T47D (cell line): ENCODE measurements around the gene SVOPL.

ENCODE experiments used
- DNase-seq, 2 experiments: peaks; one replicate each; pipeline versions ENCODE4 v3.0.0 to v3.0.0-alpha.2; 2011 to 2012; ENCODE audit warnings: low read depth in 1 of 2, low spot score in 1 of 2
- JUND ChIP-seq: IDR thresholded peaks from 2 replicates; pipeline ENCODE4 v1.6.1; 2012; ENCODE audit warnings: low read depth
- in situ Hi-C: cut with HindIII; loops from 2 replicates; pipeline ENCODE4 v1.10.0; 2016; ENCODE audit warnings: low sequenced_read_pairs, low pct_unique_long_range_greater_than_20kb

Gene SVOPL

GRCh38 chr7:138606236-138606635 lies 94.9 kb downstream of the SVOPL start:
- in situ Hi-C loops, result no loop called here
- TF ChIP-seq JUND, result no peak
- no peak for DNase-seq

GRCh38 chr7:138603549-138604318 lies 97.4 kb downstream of the SVOPL start:
- in situ Hi-C loops, result no loop called here
- no peak for DNase-seq

DNA sequence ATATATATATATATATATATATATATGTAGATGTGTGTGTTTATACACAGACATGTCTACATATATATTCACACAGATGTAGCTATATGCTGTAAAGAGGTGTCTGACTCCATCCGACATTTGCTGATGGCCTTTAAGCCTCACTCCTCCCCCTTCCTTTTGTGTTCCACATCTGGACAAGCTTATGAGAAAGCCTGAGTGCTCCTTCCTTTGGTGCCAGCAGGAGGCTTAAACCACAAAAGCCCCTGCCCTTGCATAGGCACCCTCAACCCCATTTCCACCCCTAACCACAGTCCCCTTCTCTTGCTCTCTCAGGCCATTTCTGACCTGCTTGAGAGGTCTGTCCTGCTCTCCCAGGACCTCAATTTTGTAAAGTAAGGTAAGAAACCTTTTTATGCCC lies 98.7 kb downstream of the SVOPL start:
- no peak for DNase-seq
- TF ChIP-seq JUND, result no peak
- in situ Hi-C loops, result no loop called here

More at GRCh38 chr7:138603549-138604318, 97.4 kb downstream of the SVOPL start:
- no peak for TF ChIP-seq JUND

DNA sequence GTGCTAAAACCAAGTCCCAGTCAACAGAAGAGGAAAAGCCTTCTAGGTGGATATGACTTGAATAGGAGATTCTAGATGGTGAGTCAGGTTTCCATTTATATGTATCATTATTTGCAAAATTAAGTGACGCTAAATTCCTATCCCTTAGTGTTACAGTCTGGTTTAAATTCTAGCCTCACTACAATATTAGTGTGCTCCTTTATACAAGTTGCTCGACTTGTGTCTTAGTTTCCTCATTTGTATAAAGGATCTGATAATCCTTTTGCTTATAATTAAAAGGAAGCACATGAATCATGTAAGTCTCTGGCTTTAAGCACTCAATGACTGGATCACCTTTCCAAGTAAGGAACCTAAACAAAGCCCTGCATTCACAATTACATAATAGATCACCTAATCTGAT lies 105.7 kb downstream of the SVOPL start:
- DNase-seq, result no peak
- in situ Hi-C loops, result no loop called here
- TF ChIP-seq JUND, result no peak

DNA sequence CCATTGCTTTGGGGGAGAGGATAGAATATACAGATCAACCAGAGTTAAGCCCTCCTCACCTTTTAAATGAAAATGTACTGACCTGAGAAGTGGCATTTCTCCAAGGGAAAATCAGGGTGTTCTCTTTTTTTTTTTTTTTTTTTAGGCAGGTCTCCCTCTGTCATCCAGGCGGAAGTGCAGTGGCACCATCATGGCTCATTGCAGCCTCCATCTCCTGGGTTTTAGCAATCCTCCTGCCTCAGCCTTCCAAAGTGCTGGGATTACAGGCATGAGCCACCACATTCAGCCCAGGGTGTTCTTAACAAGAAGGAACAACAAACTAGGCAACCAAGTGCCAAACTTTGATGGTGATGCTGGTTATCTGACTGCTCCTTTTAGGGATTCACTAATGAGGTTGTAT lies 111.0 kb downstream of the SVOPL start:
- no peak for TF ChIP-seq JUND
- DNase-seq, result no peak
- in situ Hi-C loops, result no loop called here

DNA sequence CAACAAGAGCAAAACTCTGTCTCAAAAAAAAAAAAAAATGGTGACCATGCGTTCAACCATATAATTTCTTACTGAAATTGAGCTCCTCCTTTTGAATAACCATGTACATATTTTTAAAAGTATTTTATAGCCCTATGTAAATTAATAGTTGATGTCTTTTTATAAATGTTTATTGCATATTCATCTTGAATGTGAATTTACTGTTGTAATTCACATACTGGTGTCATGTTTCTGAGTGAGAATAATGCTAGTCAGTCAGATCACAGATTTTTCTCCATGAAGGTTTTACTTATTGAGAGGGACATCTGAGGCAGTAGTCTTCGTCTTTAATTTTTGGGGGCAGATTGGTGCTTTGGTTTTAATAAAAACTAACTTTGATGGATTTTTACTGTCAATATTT lies 112.2 kb downstream of the SVOPL start:
- DNase-seq, result no peak
- in situ Hi-C loops, result no loop called here
- no peak for TF ChIP-seq JUND

DNA sequence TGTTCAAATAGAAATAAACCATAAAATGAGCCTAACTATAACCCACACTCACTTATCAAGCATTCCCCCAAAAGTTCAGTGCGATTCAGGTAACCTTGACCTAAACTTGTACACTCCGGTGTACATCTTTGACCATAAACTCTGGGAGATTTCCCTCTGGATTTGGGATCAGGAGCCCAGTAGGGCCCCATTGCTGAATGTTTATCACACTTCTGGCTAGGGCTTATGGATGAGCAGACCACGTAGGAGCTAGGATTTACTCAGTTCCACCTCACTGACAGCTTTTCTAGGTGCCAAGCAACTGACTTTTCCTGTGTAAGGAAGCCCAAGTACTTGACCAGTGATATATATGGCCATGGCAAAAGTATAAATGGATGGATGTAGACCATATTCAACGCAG lies 113.7 kb downstream of the SVOPL start:
- in situ Hi-C loops, result no loop called here
- TF ChIP-seq JUND, result no peak
- DNase-seq, result no peak

DNA sequence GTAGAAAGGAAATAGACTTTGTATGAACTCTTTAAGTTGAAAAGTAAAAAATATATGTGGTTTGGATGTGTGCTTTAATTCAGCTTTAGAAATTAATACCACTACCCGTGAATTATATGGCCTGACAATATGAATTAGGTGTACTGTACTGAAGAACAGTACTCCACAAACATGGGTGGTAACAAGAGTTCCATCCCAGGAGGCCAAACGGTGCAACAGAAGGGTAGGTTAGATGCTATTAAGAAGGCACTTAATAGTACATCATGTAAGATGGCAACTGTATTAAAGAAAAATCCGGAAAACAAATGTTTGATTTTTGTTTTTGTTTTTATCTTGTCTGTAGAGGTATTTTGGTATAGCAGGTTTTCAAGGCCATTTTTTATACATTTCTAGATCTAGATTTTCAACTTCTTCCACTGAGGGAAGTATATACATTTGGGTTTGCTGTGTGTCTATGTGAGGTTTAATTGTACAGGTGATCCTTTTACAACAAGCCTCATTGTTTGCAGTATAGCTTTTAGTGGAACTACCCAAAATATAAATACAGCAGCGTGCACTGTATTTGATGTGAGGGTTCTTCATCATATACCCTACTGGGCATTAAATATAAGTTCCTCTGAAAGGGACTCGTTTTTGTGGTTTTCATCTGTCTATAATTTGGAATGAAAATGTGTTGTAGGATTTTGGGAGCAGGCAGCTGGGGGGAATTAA lies 115.7 kb downstream of the SVOPL start:
- no peak for DNase-seq
- no peak for TF ChIP-seq JUND
- in situ Hi-C loops, result no loop called here

DNA sequence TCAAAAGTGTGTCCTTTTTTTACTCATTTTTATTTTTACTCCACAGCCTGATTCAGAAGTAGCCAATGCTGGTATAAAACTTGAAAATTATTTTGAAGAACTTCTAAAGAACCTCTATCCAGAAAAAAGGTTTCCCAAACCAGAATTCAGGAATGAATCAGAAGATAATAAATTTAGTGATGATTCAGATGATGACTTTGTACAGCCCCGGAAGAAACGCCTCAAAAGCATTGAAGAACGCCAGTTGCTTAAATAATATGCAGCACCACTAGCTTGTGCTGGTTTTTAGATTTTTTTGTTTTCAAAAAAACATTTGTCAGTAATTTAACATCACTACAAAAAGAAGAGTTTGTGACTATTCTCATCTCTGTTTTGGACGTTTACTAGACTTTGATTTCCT lies 116.5 kb downstream of the SVOPL start:
- TF ChIP-seq JUND, result no peak

GRCh38 chr7:138584283-138584682 lies 116.9 kb downstream of the SVOPL start:
- DNase-seq, result no peak
- no peak for TF ChIP-seq JUND
- in situ Hi-C loops, result no loop called here

More for the DNA sequence above, 116.5 kb downstream of the SVOPL start:
- no peak for DNase-seq
- in situ Hi-C loops, result no loop called here

DNA sequence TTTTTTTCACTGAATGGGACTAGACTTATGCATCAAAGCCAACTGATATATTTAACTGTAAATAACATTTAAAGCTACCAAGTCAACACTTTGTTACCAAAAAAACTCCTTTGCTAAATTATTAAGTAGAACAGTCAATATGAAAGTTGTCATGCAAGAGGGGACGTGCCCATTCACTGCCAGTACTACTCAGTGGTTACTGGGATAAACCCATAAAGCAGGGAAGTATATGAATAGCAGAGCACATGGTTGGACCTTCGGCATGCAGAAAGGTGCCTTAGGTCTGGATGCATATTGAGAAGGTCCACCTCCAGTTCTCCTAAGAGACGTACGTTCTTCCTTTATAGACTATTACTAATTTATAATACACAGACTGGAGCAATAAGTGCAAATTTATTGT lies 120.1 kb downstream of the SVOPL start:
- DNase-seq, result no peak
- in situ Hi-C loops, result no loop called here
- TF ChIP-seq JUND, result no peak

GRCh38 chr7:138579671-138580070 lies 121.5 kb downstream of the SVOPL start:
- DNase-seq, result no peak
- no peak for TF ChIP-seq JUND
- in situ Hi-C loops, result no loop called here

- in situ Hi-C loops, result no loop called here
Measured at GRCh38 chr7:138579136-138579535, 122.0 kb downstream of the SVOPL start.

More at GRCh38 chr7:138579136-138579535, 122.0 kb downstream of the SVOPL start:
- TF ChIP-seq JUND, result no peak
- no peak for DNase-seq
